Activated CD8-positive, alpha-beta memory T cell treated with anti-CD3 and anti-CD28 coated beads for 1 hour (primary cell): Measurements from ENCODE around the gene SPEM3.
A peak's percentile ranks its signal among the peaks of the same experiment; 100 is the strongest.

ENCODE experiments used
- DNase-seq, 2 donors: peaks; one replicate each; pipeline ENCODE4 v3.0.0-alpha.2; 2020; ENCODE audit warnings: low read depth in 1 of 2; ENCODE audit errors: extremely low read depth in 1 of 2

SPEM3 gene

DNA sequence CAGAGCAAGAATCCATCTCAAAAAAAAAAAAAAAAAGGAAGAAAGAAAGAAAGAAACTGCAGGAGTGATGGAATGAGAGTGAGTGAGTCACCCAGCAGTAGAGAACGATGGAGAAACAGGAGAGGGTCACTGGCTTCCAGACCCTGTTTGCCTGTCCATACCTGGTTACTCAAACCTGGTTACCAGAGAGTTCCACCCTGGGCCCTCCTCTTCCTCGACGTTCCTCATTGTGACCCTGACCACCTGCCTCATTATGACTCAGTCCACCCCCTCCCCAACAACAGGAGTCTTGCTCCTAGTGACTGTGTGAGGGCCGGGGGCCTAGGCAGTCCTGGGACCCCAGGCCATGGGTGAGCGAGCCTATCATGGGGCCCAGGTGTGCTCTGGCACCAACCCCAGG, at the start of gene SPEM3:
Gene SPEM3 (plus strand): TSS at position 301 of the 400 bp plus-strand sequence. CDS start 46 bp downstream, at position 347.
- no peak for DNase-seq

GRCh38 chr17:7379134-7379533, 49.5 kb upstream of the SPEM3 start:
- DNase-seq, result no peak

- DNase-seq, result no peak
These were observed 48.3 kb upstream of the SPEM3 start for GRCh38 chr17:7380321-7380720.

- DNase-seq, result no peak
These were observed 47.6 kb upstream of the SPEM3 start, which contains the start of gene TNK1 for GRCh38 chr17:7380855-7381683. Gene TNK1, plus strand, starts transcription at chr17:7381089. Its CDS starts 1,838 bp downstream, at chr17:7382927.

DNA sequence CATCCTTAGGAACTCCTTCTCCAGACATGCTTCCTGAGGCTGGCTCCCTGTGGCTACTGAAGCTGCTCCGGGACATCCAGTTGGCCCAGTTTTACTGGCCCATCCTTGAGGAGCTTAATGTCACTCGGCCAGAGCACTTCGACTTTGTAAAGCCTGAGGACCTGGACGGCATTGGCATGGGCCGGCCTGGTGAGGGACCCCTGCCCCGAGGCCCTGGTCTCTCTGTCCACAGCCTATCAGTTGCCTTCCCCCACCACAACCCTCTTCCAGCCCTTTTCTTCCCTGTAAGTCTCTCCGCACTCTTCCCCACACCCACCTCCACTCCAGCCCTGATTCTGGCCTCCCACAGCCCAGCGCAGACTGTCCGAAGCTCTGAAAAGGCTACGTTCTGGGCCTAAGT, 45.8 kb upstream of the SPEM3 start:
- DNase-seq, result no peak

GRCh38 chr17:7383371-7383741, 45.3 kb upstream of the SPEM3 start:
- no peak for DNase-seq

GRCh38 chr17:7383742-7384488, 44.7 kb upstream of the SPEM3 start:
- DNase-seq, result peak; percentile 44 to 62

DNA sequence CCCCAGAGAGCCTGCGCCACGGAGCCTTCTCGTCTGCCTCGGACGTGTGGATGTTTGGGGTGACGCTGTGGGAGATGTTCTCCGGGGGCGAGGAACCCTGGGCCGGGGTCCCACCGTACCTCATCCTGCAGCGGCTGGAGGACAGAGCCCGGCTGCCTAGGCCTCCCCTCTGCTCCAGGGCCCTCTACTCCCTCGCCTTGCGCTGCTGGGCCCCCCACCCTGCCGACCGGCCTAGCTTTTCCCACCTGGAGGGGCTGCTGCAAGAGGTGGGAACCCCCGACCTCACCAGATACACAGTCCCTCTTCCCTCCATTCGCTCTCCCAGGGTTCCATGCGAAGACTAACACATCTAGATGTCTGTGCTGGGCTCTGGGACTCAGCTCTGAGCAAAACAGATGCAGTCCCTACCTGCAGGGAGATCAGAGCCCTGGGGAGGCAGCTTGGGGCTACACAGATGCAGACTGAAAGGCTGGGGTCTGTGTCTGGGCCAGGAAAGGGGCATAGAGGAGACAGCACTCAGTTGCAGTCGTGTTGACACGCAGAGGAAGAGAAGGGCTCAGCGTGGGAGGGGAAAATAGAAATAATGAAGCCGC, 44.1 kb upstream of the SPEM3 start:
- DNase-seq, result no peak

- no peak for DNase-seq
These were observed 39.8 kb upstream of the SPEM3 start for GRCh38 chr17:7388856-7389255.

DNA sequence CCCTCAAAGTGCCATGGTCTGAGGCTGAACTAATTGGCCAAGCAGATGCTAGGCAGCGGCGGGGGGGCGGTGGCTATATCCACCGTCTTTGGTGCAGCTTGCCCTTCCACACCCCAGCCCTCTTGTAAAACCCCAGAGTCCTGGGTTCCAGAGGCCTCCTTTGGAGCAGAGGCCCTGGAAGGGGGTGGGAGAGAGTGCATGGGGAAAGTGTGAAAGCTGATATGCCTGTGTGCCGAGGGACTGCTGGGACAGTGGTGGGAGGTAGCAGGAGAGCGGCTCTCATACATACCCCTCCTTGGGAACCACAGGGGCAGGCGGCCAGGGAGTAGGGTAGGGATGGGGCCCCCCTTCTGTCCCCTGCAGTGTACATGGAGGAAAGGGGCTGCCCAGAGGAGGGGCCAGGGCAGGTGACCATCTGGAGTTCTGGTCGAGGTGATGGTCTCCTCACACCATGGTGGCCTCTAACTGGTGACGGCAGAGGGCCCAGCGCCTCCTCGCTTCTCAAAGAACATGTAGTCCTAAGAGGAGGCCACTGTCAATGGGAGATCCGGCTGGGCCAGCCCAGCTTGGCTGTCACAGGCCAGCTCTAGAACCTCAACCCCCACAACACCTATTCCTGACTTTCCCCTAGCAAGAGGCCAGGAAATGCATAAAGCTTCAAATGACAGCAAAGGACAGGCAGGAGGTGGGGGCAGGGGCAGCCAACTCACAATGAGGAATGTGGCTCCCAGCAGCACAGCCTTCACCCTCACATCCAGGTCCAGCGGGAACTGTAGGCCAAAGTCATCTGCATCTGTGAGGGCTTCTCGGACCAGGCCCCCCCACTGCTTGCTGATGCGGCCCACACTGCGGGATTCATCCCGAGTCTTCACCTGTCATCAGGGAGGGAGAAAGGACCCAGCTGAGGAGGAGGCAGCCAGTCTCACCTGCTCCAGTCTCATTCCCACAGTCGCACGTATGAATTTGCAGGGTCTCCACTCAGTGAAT, 38.4 kb upstream of the SPEM3 start:
- no peak for DNase-seq

DNA sequence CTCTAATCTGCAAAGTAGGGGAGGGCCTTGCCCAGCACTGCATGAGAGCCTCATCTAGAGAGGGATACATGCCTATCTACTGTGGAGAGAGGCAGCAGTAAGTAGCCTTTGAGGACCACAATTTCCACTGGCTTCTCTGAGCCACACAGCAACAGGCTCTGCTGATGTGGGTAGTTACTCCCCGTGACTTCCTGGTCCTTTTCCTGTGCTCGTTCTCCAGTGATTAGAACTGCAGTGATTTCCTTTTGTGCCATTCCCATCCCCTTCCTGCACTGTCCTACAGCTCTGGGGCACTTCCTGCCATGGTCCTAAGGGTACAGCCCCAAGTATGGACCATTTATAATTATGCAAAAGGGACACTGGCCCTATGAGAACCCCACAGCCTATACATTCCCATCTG, 37.4 kb upstream of the SPEM3 start:
- no peak for DNase-seq

DNA sequence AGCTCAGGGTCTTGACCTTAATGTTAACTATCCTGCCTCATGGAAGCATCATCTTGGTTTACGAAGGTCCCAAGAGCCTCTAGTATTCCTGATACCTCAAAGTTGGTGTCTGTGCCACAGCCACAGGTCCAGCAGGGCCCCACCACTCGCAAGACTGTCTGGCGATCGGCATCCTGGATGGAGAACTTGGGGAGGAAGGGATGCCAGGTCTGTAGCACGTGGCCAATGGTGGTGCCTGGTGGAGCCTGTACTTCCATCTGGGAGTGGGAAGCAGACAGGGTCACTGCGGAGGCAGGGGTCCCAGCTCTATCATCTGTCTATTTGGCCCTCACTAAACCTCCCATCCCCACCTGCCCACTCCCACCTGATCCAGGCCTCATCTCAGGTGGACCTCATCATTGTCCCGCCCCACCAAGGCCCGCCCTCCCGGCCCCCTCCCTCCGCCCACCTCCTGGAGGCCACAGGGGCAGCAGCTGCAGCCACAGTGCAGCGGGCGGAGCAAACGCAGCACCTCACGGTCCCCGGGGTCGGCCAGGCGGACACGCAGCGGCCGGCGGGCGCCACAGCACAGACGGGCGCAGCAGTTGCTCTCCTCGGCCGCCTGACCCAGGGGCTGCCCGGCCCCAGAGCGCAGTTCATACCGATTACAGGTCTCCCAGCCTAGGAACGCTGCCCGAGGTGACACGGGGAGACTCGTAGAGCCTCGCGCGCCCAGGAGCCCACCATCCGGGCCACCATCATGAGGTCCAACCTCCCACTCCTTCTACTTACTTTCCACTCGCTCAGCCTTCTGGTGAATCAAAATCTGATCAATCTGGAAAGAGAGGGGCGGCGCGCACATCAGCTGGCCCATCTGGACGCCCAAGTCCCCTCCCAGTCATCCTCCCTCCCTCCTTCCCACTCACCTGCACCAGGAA, 35.7 kb upstream of the SPEM3 start:
- no peak for DNase-seq

DNA sequence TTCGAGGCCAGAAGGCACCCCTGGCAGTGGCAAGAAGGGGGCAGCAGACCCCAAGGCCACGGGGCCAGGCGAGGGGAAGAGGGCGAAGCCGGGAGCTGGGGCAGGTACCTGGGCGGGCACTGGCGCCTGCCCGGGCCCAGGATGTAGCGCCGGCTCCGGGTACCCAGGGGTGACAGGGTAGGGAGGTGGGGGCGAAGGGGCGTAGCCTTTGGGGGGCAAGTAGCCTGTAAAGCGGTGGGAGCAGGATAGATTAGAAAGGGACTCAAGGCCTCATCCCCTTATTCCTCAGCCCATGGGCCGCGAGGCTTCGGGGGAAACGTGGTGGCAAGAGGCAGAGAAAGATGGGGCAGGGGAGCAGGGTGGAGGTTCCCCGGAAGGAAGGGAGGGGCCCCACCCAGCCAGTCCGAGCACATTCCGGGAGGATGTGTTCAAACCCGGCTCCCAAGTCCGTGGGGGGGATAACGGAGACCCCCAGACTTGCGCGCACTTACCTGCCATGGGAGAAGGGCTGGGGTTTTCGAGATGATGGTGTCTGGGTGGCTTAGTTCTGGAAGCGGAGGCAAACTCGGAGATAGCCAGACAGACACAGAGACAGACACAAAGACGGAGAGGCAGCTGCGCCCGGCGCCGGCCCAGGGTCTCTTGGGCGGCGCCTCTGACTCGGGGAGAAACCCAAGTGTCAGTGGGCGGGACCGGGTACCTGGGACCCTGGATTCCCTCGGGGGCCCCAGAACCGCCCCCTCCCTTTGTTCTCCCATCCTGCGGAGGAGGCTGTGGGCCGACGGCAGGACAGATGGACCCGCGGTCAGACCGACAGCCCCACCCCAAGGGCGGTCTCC, 34.8 kb upstream of the SPEM3 start:
- DNase-seq, result peak; percentile 49 to 51

- DNase-seq, result peak; percentile 29 to 77
These were observed 34.0 kb upstream of the SPEM3 start, which contains the start of gene PLSCR3 for GRCh38 chr17:7394452-7395191. Gene PLSCR3, minus strand, starts transcription at chr17:7394525. Its CDS starts 415 bp downstream, at chr17:7394110.

GRCh38 chr17:7396147-7396546, 32.5 kb upstream of the SPEM3 start:
- no peak for DNase-seq

- no peak for DNase-seq
These were observed 30.0 kb upstream of the SPEM3 start for GRCh38 chr17:7398612-7399011.

GRCh38 chr17:7403043-7403726, 25.5 kb upstream of the SPEM3 start:
- no peak for DNase-seq
